Measurements from ENCODE around the gene SLC11A1. TPM values are rescaled to one million over a fixed set of nuclear protein-coding genes. Genes with fewer than 3 reads are reported as not detected.

Gene SLC11A1
- total and polyA plus RNA-seq, 2 of the 4 experiments (the other 2 are of a cell fraction), result under 0.01 to 0.07 TPM

DNA sequence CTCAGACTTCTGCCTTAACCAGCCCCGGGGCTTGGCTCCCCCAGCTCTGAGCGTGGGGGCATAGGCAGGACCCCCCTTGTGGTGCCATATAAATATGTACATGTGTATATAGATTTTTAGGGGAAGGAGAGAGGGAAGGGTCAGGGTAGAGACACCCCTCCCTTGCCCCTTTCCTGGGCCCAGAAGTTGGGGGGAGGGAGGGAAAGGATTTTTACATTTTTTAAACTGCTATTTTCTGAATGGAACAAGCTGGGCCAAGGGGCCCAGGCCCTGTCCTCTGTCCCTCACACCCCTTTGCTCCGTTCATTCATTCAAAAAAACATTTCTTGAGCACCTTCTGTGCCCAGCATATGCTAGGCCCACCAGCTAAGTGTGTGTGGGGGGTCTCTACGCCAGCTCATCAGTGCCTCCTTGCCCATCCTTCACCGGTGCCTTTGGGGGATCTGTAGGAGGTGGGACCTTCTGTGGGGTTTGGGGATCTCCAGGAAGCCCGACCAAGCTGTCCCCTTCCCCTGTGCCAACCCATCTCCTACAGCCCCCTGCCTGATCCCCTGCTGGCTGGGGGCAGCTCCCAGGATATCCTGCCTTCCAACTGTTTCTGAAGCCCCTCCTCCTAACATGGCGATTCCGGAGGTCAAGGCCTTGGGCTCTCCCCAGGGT lies 23.1 kb downstream of the SLC11A1 start:
- intact Hi-C loops (cut with micrococcal nuclease), result no loop called here
- no peaks in the 10 kb centered on the region for H3K27me3 ChIP-seq (ENCODE audit: control insufficient read depth, insufficient read depth, low read length)
- H2AK5ac ChIP-seq (ENCODE audit: low read depth, low read length), result peak overlapping the region; percentile 60
- ChIA-PET POLR2A (ENCODE audit: unreplicated experiment) (no interaction called here), CTCF (interaction anchor here (0.6 kb wide), 2 partner anchors 51 to 112 kb away, joined by 3 to 4 read pairs; no protein-coding TSS in a partner anchor)
- H3K4me3 ChIP-seq (ENCODE audit: insufficient read depth, low read depth, low read length), result no peak overlapping the region
- H4K20me1 ChIP-seq (ENCODE audit: insufficient read depth, low read length), result peaks cover 13% of the 10 kb centered on the region; the same call in 1 of the 2 replicates
- DNase-seq (no peak), ATAC-seq (ENCODE audit: low read depth) (no peak)
- H3K27ac ChIP-seq (ENCODE audit: insufficient read depth, low read length), result peak overlapping the region; percentile 76
- H4K5ac ChIP-seq (ENCODE audit: low read depth, low read length), result peak overlapping the region; percentile 95
- no CpG with 5 or more reads among the region's 8 CpGs for WGBS, 2 experiments (ENCODE audit: extremely low coverage in 2 of 2, insufficient read length in 1 of 2)
- no peak overlapping the region for H2BK15ac ChIP-seq (ENCODE audit: low read depth, low read length)
- H4K8ac ChIP-seq (ENCODE audit: low read depth in 2 of 2, low read length in 2 of 2), result peak overlapping the region; percentile 73 to 91
- in situ Hi-C loops (cut with MboI; ENCODE audit: low sequenced_read_pairs), result loop anchor here (5.0 to 10.0 kb wide), 2 partner anchors 57 to 250 kb away; partner anchors contain the start of genes BCS1L and ZNF142
- TSS peak; percentile 77 for BruUV-seq (replicated peaks)
- dilution Hi-C loops (cut with HindIII; ENCODE audit: low sequenced_read_pairs, unreplicated experiment), result no loop called here
- peaks cover 26% of the 10 kb centered on the region for H3K36me3 ChIP-seq (ENCODE audit: control insufficient read depth, insufficient read depth, low read length)
- no peak overlapping the region for H3K23ac ChIP-seq (ENCODE audit: low read depth, low read length)
- peaks cover 21% of the 10 kb centered on the region for H3K4me1 ChIP-seq (ENCODE audit: control insufficient read depth, insufficient read depth, low read length)
- no peak overlapping the region for H3K18ac ChIP-seq (ENCODE audit: low read depth, low read length)
- no peak overlapping the region; the same call in 1 of the 2 replicates for H3K4me2 ChIP-seq (ENCODE audit: low read depth, low read length)
- no peak overlapping the region for H3K56ac ChIP-seq (ENCODE audit: extremely low read depth, insufficient read depth, low read length)
- H3K79me1 ChIP-seq (ENCODE audit: low read depth in 1 of 2, low read length in 2 of 2), result peaks cover 0 to 28% of the 10 kb centered on the region in 2 experiments; a peak in 2 of 4 replicates
- H2AK9ac ChIP-seq (replicated peaks; ENCODE audit: low read depth, low read length, poor library complexity), result peak overlapping the region; percentile 98
- H2BK120ac ChIP-seq (ENCODE audit: low read depth, low read length), result 0 out of 2 replicates have a peak overlapping the region, but pooled peaks have one; percentile 4
- peaks cover 4% of the 10 kb centered on the region; the same call in 1 of the 2 replicates for H3K9me1 ChIP-seq (ENCODE audit: insufficient read depth, low read length)
- peak overlapping the region; percentile 80 for H2AFZ ChIP-seq (replicated peaks; ENCODE audit: low read length, poor library complexity)
- H2BK20ac ChIP-seq (ENCODE audit: low read depth, low read length), result no peak overlapping the region
- H3K9ac ChIP-seq (ENCODE audit: low read depth, low read length), result no peak overlapping the region
- peak overlapping the region; percentile 69 for H4K91ac ChIP-seq (ENCODE audit: insufficient read depth, low read depth, low read length)
- peak overlapping the region; percentile 74 for H2BK5ac ChIP-seq (ENCODE audit: low read depth, low read length, poor library complexity, severe bottlenecking)
- H3K9me3 ChIP-seq (ENCODE audit: control insufficient read depth, insufficient read depth, low read length), result no peaks in the 10 kb centered on the region
- TF ChIP-seq CTCF (conservative IDR thresholded peaks at IDR 0.05; ENCODE audit: low read depth, low read length) (no peak), NFE2L2 (IDR thresholded peaks at IDR 0.05; ENCODE audit: low read depth, low read length) (no peak), BHLHE40 (IDR thresholded peaks at IDR 0.05; ENCODE audit: low read depth, low read length) (no peak), RCOR1 (IDR thresholded peaks at IDR 0.05; ENCODE audit: insufficient replicate concordance, low read length) (no peak), POLR2A (IDR thresholded peaks at IDR 0.05; ENCODE audit: low read depth, low read length) (no peak), SMC3 (IDR thresholded peaks at IDR 0.05; ENCODE audit: low read depth, low read length) (no peak), MAFK (IDR thresholded peaks at IDR 0.05; ENCODE audit: low read depth, low read length) (no peak), USF2 (IDR thresholded peaks at IDR 0.05; ENCODE audit: low read depth, low read length) (no peak), MXI1 (IDR thresholded peaks at IDR 0.05; ENCODE audit: borderline replicate concordance, low read depth, low read length) (no peak)
- peak overlapping the region; percentile 78; the same call in 1 of the 2 replicates for H3K4ac ChIP-seq (ENCODE audit: low read depth, low read length)
- H3K14ac ChIP-seq (replicated peaks; ENCODE audit: low read depth, low read length), result 0 out of 2 replicates have a peak overlapping the region, but pooled peaks have one; percentile 72
